Measurements from ENCODE around the gene JARID2.

DNA sequence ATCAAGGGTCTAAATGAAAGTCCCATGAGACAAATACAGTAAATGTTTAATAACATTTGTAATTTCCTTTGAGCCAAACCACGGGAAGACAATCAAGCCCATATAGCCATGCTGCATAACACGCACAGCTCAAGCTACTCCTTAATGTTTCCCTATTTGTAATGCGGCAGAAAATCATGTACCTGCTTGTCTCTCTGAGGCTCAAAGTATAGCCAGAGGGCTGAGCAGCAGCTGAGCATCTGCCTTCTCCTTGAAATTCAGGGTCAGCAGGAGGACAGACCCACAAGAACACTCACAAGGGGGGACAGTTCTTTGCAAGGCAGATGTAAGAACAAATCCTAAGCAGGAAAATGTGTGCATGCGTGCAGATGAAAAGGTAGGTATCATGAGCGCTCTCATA is 45.8 kb upstream of the JARID2 start:
- TF ChIP-seq, protein P1, sequence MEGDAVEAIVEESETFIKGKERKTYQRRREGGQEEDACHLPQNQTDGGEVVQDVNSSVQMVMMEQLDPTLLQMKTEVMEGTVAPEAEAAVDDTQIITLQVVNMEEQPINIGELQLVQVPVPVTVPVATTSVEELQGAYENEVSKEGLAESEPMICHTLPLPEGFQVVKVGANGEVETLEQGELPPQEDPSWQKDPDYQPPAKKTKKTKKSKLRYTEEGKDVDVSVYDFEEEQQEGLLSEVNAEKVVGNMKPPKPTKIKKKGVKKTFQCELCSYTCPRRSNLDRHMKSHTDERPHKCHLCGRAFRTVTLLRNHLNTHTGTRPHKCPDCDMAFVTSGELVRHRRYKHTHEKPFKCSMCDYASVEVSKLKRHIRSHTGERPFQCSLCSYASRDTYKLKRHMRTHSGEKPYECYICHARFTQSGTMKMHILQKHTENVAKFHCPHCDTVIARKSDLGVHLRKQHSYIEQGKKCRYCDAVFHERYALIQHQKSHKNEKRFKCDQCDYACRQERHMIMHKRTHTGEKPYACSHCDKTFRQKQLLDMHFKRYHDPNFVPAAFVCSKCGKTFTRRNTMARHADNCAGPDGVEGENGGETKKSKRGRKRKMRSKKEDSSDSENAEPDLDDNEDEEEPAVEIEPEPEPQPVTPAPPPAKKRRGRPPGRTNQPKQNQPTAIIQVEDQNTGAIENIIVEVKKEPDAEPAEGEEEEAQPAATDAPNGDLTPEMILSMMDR (IDR thresholded peaks at IDR 0.05) = no peak
- TF ChIP-seq POLR2A (IDR thresholded peaks at IDR 0.05) = no peak
